ENCODE measurements around the gene SERHL2.
"Not testable (repeated sequence)": the region's sequence is repeated elsewhere in the genome, so short reads cannot be mapped to it uniquely, and the experiment has no call there.

The SERHL2 gene

GRCh38 chr22:42608823-42609361, 55.1 kb downstream of the SERHL2 start:
- no peak for DNase-seq

- DNase-seq: no peak
Measured at GRCh38 chr22:42610186-42610585, 56.4 kb downstream of the SERHL2 start.

GRCh38 chr22:42611051-42611450, 57.3 kb downstream of the SERHL2 start:
- no peak for DNase-seq

GRCh38 chr22:42612336-42612735, 58.6 kb downstream of the SERHL2 start:
- no peak for DNase-seq

GRCh38 chr22:42613872-42614301, 60.1 kb downstream of the SERHL2 start:
- peak; percentile 27 for DNase-seq

- DNase-seq: peak; percentile 99
Measured at GRCh38 chr22:42614312-42615091, 60.7 kb downstream of the SERHL2 start, which contains the start of gene POLDIP3. TSS of gene POLDIP3 (minus strand) at chr22:42614883. CDS start at chr22:42614857, 26 bp downstream.

GRCh38 chr22:42615092-42615859, 61.5 kb downstream of the SERHL2 start:
- DNase-seq: peak; percentile 87

- DNase-seq: not testable (repeated sequence)
Measured at GRCh38 chr22:42615860-42616175, 62.1 kb downstream of the SERHL2 start.

GRCh38 chr22:42617155-42617983, 63.6 kb downstream of the SERHL2 start:
- no peak for DNase-seq

GRCh38 chr22:42619261-42620063, 65.7 kb downstream of the SERHL2 start:
- DNase-seq: no peak

GRCh38 chr22:42620084-42620483, 66.3 kb downstream of the SERHL2 start:
- DNase-seq: no peak

GRCh38 chr22:42621505-42622002, 67.8 kb downstream of the SERHL2 start:
- peak; percentile 55 for DNase-seq

- DNase-seq: no peak
Measured at GRCh38 chr22:42622061-42622710, 68.4 kb downstream of the SERHL2 start.

- no peak for DNase-seq
Measured at GRCh38 chr22:42623301-42623751, 69.6 kb downstream of the SERHL2 start.
